ENCODE data around the gene EFNA5.

GRCh38 chr5:107669096-107670031 lies 1.4 kb downstream of the EFNA5 start:
- TF ChIP-seq CTCF (IDR thresholded peaks at IDR 0.05): no peak
- no peak for TF ChIP-seq POLR2AphosphoS5 (IDR thresholded peaks at IDR 0.05)
- no peak for TF ChIP-seq POLR2A (IDR thresholded peaks at IDR 0.05)

Measured in prostate gland (tissue), 2 donors.